Diencephalon (tissue), 1 donor: ENCODE results near the gene SLC8A1. TPM values are rescaled to one million over a fixed set of nuclear protein-coding genes. Genes with fewer than 3 reads are reported as not detected.

Experiments
- total RNA-seq: library from RNA; depleted of rRNA; stranded (reverse); fragments of >200 nt; gene quantifications from one replicate; pipeline ENCODE4 v1.2.3, GENCODE V29; 2014

SLC8A1 gene
- total RNA-seq, result 190 TPM

DNA sequence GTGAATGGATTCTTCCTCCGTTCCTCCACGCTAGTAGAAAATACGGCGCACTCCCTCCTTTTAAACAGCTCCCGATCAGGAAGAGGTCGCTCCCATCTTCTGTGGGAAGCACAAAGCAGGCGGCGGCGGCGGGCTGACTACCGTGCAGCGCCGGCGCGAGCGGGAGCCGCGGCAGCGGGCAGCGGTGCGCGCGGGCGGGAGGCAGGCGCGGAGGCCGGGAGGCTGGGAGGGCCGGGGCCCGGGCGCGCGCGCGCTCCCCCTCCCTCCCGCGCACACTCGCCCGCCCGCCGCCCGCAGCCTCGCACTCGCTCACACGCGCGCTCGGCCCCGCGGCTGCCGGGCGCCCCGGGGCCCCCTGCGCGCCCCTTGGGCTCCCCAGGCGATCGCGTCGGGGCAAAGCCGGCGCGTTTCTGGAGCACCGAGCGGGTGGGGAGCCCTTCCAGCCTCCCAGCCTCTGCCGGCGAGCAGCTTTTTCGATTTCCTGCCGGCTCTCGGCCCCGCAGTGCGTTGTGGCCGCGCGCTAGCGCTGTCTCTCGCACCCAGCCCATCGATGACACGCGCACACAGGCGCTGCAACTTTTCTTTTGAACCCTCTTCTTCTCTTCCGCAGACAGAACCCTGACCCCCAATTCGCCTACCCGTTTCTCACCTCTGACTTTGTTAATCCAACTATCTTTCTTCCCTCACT, at the start of gene SLC8A1:
Gene SLC8A1, minus strand, starts transcription at position 173 of the 688 bp plus-strand sequence.

